ENCODE measurements around the gene AHDC1.

The AHDC1 gene

GRCh38 chr1:27605300-27605766 is 1.4 kb upstream of the AHDC1 start:
- H3K4me3 ChIP-seq (ENCODE audit: control insufficient read depth, low read depth, low read length), result no peak overlapping the region
- no peak for TF ChIP-seq CTCF (conservative IDR thresholded peaks at IDR 0.05; ENCODE audit: control insufficient read depth, insufficient read depth, low read depth, low read length)
- DNase-seq (ENCODE audit: low read depth), result no peak

- no peak for TF ChIP-seq CTCF (conservative IDR thresholded peaks at IDR 0.05; ENCODE audit: control insufficient read depth, insufficient read depth, low read depth, low read length)
- peak; percentile 26 for DNase-seq (ENCODE audit: low read depth)
- peak overlapping the region; percentile 89 for H3K4me3 ChIP-seq (ENCODE audit: control insufficient read depth, low read depth, low read length)
These were observed 795 bp upstream of the AHDC1 start for GRCh38 chr1:27604579-27605299.

- no peak for DNase-seq (ENCODE audit: low read depth)
- TF ChIP-seq CTCF (conservative IDR thresholded peaks at IDR 0.05; ENCODE audit: control insufficient read depth, insufficient read depth, low read depth, low read length), result no peak
- H3K4me3 ChIP-seq (ENCODE audit: control insufficient read depth, low read depth, low read length), result peak overlapping the region; percentile 89
These were observed 649 bp downstream of the AHDC1 start for GRCh38 chr1:27603309-27603680.

GRCh38 chr1:27602462-27603308 is 1.3 kb downstream of the AHDC1 start:
- peak overlapping the region; percentile 89 for H3K4me3 ChIP-seq (ENCODE audit: control insufficient read depth, low read depth, low read length)
- no peak for TF ChIP-seq CTCF (conservative IDR thresholded peaks at IDR 0.05; ENCODE audit: control insufficient read depth, insufficient read depth, low read depth, low read length)
- no peak for DNase-seq (ENCODE audit: low read depth)

GRCh38 chr1:27601771-27602461 is 2.0 kb downstream of the AHDC1 start:
- no peak for DNase-seq (ENCODE audit: low read depth)
- peak overlapping the region; percentile 89 for H3K4me3 ChIP-seq (ENCODE audit: control insufficient read depth, low read depth, low read length)
- no peak for TF ChIP-seq CTCF (conservative IDR thresholded peaks at IDR 0.05; ENCODE audit: control insufficient read depth, insufficient read depth, low read depth, low read length)

GRCh38 chr1:27601321-27601770 is 2.6 kb downstream of the AHDC1 start:
- no peak for TF ChIP-seq CTCF (conservative IDR thresholded peaks at IDR 0.05; ENCODE audit: control insufficient read depth, insufficient read depth, low read depth, low read length)
- H3K4me3 ChIP-seq (ENCODE audit: control insufficient read depth, low read depth, low read length), result peak overlapping the region; percentile 89
- no peak for DNase-seq (ENCODE audit: low read depth)
